Measurements from ENCODE around the gene COQ9. TPM values are rescaled to one million over a fixed set of nuclear protein-coding genes. Genes with fewer than 3 reads are reported as not detected.

Gene COQ9
- total RNA-seq, 2 donors from 2014 or later = 56.4 to 68.6 TPM

DNA sequence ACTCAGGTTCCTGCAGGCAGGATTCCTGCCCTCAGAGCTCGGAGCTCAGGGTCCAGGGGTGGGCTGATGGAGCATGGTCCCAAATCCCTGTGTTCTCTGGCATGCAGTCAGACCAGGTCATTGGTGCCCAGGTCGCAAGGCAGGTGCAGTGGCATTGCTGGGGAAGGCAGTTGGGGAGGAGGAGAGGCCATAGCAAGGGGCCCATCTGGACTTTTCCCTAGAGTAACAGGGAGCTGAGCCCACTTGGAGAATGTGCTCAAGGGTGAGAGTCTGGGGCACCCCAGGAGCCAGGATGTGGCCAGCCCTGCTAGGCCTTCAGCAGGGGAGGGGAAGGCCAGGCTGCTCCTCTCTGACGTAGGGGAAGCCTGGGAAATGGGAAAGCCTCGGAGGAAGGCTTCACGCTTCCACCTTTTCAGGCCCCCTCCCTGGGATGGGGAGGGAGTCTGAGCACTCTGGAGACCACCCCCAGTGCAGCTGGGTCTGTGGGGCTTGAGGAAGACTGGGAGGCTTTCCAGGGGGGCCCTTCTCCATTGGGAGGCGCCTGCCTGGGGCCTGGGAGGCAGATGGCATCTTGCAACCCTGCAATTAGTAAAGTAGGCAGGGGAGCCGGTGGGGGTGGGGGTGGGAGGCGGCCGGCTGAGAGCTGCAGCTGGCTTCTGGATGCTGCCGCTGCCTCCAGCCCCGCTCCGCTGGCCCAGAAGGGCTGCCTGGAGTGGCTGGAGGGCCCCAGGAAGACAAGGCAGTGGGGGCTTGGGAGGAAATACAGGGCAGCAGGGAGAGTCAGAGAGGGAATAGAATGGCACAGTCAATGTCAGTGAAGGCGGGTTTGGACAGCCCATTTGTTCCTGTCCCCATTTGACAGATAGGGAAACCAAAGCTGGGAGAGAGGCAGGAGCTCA lies 60.1 kb downstream of the COQ9 start:
- no peak overlapping the region for H3K4me3 ChIP-seq
- intact Hi-C loops (cut with DNase I) = no loop called here
- H3K9me3 ChIP-seq = no peaks in the 10 kb centered on the region
- H3K27ac ChIP-seq = no peak overlapping the region
- DNase-seq (ENCODE audit: low spot score) = no peak
- no peaks in the 10 kb centered on the region for H3K27me3 ChIP-seq (replicated peaks; ENCODE audit: insufficient read depth)
- H3K36me3 ChIP-seq = no peaks in the 10 kb centered on the region
- H3K4me1 ChIP-seq (replicated peaks) = no peaks in the 10 kb centered on the region
- TF ChIP-seq POLR2AphosphoS5 (IDR thresholded peaks at IDR 0.05) = no peak
- TF ChIP-seq, protein P1, sequence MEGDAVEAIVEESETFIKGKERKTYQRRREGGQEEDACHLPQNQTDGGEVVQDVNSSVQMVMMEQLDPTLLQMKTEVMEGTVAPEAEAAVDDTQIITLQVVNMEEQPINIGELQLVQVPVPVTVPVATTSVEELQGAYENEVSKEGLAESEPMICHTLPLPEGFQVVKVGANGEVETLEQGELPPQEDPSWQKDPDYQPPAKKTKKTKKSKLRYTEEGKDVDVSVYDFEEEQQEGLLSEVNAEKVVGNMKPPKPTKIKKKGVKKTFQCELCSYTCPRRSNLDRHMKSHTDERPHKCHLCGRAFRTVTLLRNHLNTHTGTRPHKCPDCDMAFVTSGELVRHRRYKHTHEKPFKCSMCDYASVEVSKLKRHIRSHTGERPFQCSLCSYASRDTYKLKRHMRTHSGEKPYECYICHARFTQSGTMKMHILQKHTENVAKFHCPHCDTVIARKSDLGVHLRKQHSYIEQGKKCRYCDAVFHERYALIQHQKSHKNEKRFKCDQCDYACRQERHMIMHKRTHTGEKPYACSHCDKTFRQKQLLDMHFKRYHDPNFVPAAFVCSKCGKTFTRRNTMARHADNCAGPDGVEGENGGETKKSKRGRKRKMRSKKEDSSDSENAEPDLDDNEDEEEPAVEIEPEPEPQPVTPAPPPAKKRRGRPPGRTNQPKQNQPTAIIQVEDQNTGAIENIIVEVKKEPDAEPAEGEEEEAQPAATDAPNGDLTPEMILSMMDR (IDR thresholded peaks at IDR 0.05) = no peak
- WGBS = 69% methylated on average over 13 of the region's 13 CpGs

DNA sequence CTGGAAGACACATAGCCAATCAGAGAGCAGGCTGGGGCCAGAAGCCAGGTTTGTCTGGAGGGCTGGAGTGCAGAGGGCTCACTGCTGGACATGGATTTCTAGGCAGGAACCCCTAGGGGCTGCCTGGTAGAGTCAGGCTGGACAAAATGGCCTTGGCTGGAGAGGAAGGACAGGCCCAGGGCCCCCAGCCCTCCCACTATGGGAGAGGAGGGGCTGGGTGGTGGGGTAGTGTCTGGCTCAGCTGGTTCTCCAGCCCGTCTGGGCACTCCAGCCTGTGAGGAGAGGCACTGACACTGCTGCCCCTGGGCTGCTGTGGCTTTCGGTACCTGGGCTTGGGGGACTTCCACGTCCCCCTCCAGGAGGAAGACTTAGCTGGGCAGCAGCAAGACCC lies 60.8 kb downstream of the COQ9 start:
- Histone ChIP-seq H3K4me3 (no peak overlapping the region), H3K36me3 (no peaks in the 10 kb centered on the region), H3K9me3 (no peaks in the 10 kb centered on the region), H3K27me3 (replicated peaks; ENCODE audit: insufficient read depth) (no peaks in the 10 kb centered on the region), H3K27ac (no peak overlapping the region), H3K4me1 (replicated peaks) (no peaks in the 10 kb centered on the region)
- no peak for DNase-seq (ENCODE audit: low spot score)
- WGBS = 92% methylated on average over 3 of the region's 3 CpGs
- intact Hi-C loops (cut with DNase I) = no loop called here
- no peak for TF ChIP-seq POLR2AphosphoS5 (IDR thresholded peaks at IDR 0.05)
- TF ChIP-seq, protein P1 (IDR thresholded peaks at IDR 0.05) = no peak
- no peak for TF ChIP-seq POLR2A (IDR thresholded peaks at IDR 0.05)

DNA sequence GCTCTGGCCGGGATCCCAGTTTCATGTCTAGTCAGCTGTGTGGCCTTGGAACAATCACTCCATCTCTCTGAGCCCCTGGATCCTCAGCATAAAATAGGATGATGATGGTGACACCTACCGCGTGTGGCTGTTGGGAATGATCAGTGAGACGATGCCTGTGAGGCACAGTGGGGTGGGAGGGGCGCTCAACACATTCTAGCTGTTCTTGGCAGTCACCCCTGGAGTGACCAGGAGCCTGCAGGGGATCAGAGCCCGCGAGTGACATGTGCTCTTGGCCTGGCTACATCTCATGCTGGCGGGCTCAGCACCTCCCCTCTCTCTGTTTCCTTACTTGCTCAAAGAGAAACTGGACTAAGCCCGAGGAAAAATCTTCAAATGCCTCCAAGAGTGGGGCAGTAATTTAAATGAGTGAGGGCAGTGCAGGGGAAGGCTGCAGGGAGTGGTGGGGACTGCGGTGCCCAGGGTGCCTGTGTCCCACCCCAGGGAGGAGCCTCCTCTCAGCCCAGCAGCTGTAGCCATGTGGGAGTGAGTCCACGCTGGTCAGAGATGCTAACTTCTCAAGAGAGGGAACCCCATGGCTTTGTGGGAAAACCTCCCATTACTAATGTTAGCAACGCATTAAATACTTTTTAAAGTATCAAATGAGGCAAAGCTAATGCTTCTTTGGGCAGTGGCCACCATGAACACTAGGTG lies 62.1 kb downstream of the COQ9 start:
- H3K27me3 ChIP-seq (replicated peaks; ENCODE audit: insufficient read depth) = no peaks in the 10 kb centered on the region
- TF ChIP-seq POLR2A (IDR thresholded peaks at IDR 0.05) (no peak), POLR2AphosphoS5 (IDR thresholded peaks at IDR 0.05) (no peak)
- TF ChIP-seq, protein P1 (IDR thresholded peaks at IDR 0.05) = no peak
- H3K27ac ChIP-seq = no peak overlapping the region
- H3K4me3 ChIP-seq = no peak overlapping the region
- H3K36me3 ChIP-seq = no peaks in the 10 kb centered on the region
- no peaks in the 10 kb centered on the region for H3K9me3 ChIP-seq
- intact Hi-C loops (cut with DNase I) = no loop called here
- no peaks in the 10 kb centered on the region for H3K4me1 ChIP-seq (replicated peaks)
- 74% methylated on average over 12 of the region's 12 CpGs for WGBS
- DNase-seq (ENCODE audit: low spot score) = no peak

DNA sequence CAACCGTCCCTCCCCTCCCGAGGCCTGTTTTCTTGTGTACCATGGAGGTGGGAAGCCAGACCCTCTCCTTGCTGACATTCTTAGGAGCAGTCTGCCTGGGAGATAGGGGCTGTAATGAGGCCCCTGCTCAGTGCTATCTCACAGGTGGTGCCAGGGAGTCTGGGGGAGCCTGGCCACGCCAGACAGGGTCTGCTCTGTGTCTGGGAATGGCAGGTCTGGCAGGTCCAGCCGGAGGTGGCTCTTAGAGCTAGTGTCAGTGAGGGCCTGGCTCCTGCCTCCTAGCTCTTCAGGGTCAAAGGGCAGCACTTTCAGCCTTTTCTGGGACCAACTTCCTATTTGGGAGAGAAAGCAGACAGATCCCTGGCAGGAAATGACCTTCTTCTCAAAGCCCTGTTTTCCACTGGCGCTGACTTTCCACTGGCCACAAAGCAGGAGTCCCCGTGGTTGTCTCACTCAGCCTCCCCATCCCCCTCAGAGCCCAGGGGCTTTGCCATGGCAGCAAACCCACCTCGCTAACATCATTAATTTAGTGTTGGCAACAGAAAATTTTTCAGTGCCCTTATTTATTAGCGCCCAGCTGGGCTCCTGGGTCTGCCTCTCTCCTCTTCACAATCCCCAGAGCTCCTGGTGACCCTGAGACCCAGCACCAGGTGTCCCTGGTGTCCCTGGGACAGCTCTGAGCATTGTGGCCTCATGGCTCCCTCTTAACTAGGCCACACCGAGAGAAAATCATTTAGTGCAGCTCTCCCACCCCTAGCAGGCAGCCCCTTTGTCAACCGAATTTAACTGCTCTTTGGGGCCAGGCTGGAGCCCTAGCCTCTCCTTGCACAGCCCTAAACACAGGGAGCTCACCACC lies 63.0 kb downstream of the COQ9 start:
- H3K9me3 ChIP-seq = no peaks in the 10 kb centered on the region
- H3K27ac ChIP-seq = no peak overlapping the region
- no peaks in the 10 kb centered on the region for H3K36me3 ChIP-seq
- no peak for DNase-seq (ENCODE audit: low spot score)
- no peaks in the 10 kb centered on the region for H3K4me1 ChIP-seq (replicated peaks)
- 51% methylated on average over 10 of the region's 10 CpGs for WGBS
- no peak for TF ChIP-seq POLR2A (IDR thresholded peaks at IDR 0.05)
- TF ChIP-seq, protein P1 (IDR thresholded peaks at IDR 0.05) = no peak
- TF ChIP-seq POLR2AphosphoS5 (IDR thresholded peaks at IDR 0.05) = no peak
- intact Hi-C loops (cut with DNase I) = no loop called here
- H3K4me3 ChIP-seq = no peak overlapping the region
- no peaks in the 10 kb centered on the region for H3K27me3 ChIP-seq (replicated peaks; ENCODE audit: insufficient read depth)

Other genes with a start within 250 kb of the COQ9 start
- 10 to 100 TPM; 62.3 to 81.4 TPM for gene ARL2BP, start 202.2 kb upstream of the COQ9 start, total RNA-seq
- gene PLLP, start 162.8 kb upstream of the COQ9 start, total RNA-seq = 10 to 100 TPM; 28.6 to 52.5 TPM
- gene CCL22, start 88.7 kb upstream of the COQ9 start, total RNA-seq = under 1 TPM in 1 of 2 donors, not detected in 1; 0.51 TPM
- 10 to 100 TPM; 30.2 to 52.6 TPM for gene CX3CL1, start 75.0 kb upstream of the COQ9 start, total RNA-seq
- not detected for gene CCL17, start 42.7 kb upstream of the COQ9 start, total RNA-seq
- 10 to 100 TPM; 20.1 to 40.3 TPM for gene CIAPIN1, start 94 bp upstream of the COQ9 start, total RNA-seq
- 100 to 1,000 TPM in 1 of 2 donors, 10 to 100 TPM in 1; 99.6 to 182 TPM for gene POLR2C, start 15.2 kb downstream of the COQ9 start, total RNA-seq
- 10 to 100 TPM; 26.3 to 55.4 TPM for gene DOK4, start 39.0 kb downstream of the COQ9 start, total RNA-seq
- 10 to 100 TPM; 22.5 to 26.8 TPM for gene CCDC102A, start 89.1 kb downstream of the COQ9 start, total RNA-seq
- 1 to 10 TPM in 1 of 2 donors, under 1 TPM in 1; 0.27 to 3.3 TPM for gene ADGRG5, start 95.2 kb downstream of the COQ9 start, total RNA-seq
- 100 to 1,000 TPM in 1 of 2 donors, 10 to 100 TPM in 1; 78.5 to 347 TPM for gene ADGRG1, start 181.2 kb downstream of the COQ9 start, total RNA-seq
- gene ADGRG3, start 220.8 kb downstream of the COQ9 start, total RNA-seq = not detected
- gene DRC7, start 247.3 kb downstream of the COQ9 start, total RNA-seq = 1 to 10 TPM in 1 of 2 donors, not detected in 1; 5.5 TPM